Stimulated activated CD4-positive, alpha-beta T cell treated with anti-CD3 and anti-CD28 coated beads, Interleukin-4, amount 100 ng/mL, for 48 hours (primary cell): Measurements from ENCODE around the gene TRIO.
"Not testable (repeated sequence)": the region's sequence is repeated elsewhere in the genome, so short reads cannot be mapped to it uniquely, and the experiment has no call there.

Experiments used
- DNase-seq, 2 donors: peaks; one replicate each; pipeline ENCODE4 v3.0.0-alpha.2; 2020; ENCODE audit warnings: low read depth in 2 of 2

The TRIO gene

GRCh38 chr5:14186059-14186830 is 43.1 kb downstream of the TRIO start:
- no peak for DNase-seq

GRCh38 chr5:14187157-14187556 is 44.0 kb downstream of the TRIO start:
- no peak for DNase-seq

- no peak for DNase-seq
These were observed 44.5 kb downstream of the TRIO start for GRCh38 chr5:14187660-14188059.

GRCh38 chr5:14188778-14189177 is 45.6 kb downstream of the TRIO start:
- DNase-seq: no peak

GRCh38 chr5:14189680-14190079 is 46.5 kb downstream of the TRIO start:
- DNase-seq: no peak

- DNase-seq: no peak
These were observed 47.3 kb downstream of the TRIO start for GRCh38 chr5:14190194-14191164.

- no peak for DNase-seq
These were observed 48.2 kb downstream of the TRIO start for GRCh38 chr5:14191325-14191724.

GRCh38 chr5:14193496-14193895 is 50.4 kb downstream of the TRIO start:
- no peak for DNase-seq

- DNase-seq: no peak
These were observed 52.4 kb downstream of the TRIO start for GRCh38 chr5:14195588-14195987.

GRCh38 chr5:14197056-14197455 is 53.9 kb downstream of the TRIO start:
- DNase-seq: no peak

GRCh38 chr5:14199902-14200301 is 56.8 kb downstream of the TRIO start:
- no peak for DNase-seq

- DNase-seq: no peak
These were observed 57.3 kb downstream of the TRIO start for GRCh38 chr5:14200312-14200990.

- DNase-seq: no peak
These were observed 58.3 kb downstream of the TRIO start for GRCh38 chr5:14201325-14202045.

- no peak for DNase-seq
These were observed 59.3 kb downstream of the TRIO start for GRCh38 chr5:14202462-14202861.

- no peak for DNase-seq
These were observed 61.0 kb downstream of the TRIO start for GRCh38 chr5:14204011-14204670.

- no peak for DNase-seq
These were observed 61.7 kb downstream of the TRIO start for GRCh38 chr5:14204785-14205321.

- DNase-seq: no peak
These were observed 63.0 kb downstream of the TRIO start for GRCh38 chr5:14206028-14206725.

GRCh38 chr5:14207428-14207827 is 64.3 kb downstream of the TRIO start:
- DNase-seq: not testable (repeated sequence)

- DNase-seq: no peak
These were observed 65.2 kb downstream of the TRIO start for GRCh38 chr5:14208071-14209021.
